Stomach smooth muscle (tissue), 2 donors: ENCODE data around the gene CX3CL1.
"Not testable (repeated sequence)": the region's sequence is repeated elsewhere in the genome, so short reads cannot be mapped to it uniquely, and the experiment has no call there.

ENCODE experiments used
- H3K27ac ChIP-seq: one replicate; pipeline ENCODE4 v1.7.0; 2013; ENCODE audit warnings: mild to moderate bottlenecking, low read length, inconsistent platforms
- H3K27me3 ChIP-seq, 2 donors: one replicate each; pipeline ENCODE4 v1.7.0; 2013; ENCODE audit warnings: low read length in 2 of 2; ENCODE audit not compliant: insufficient read depth in 2 of 2, control insufficient read depth in 1 of 2
- H3K36me3 ChIP-seq, 2 donors: one replicate each; pipeline ENCODE4 v1.7.0; 2013; ENCODE audit warnings: low read length in 2 of 2; ENCODE audit not compliant: control insufficient read depth in 2 of 2, insufficient read depth in 2 of 2
- H3K4me1 ChIP-seq: one replicate; pipeline ENCODE4 v1.7.0; 2013; ENCODE audit warnings: low read length; ENCODE audit not compliant: control insufficient read depth, insufficient read depth
- H3K4me3 ChIP-seq, 2 donors: one replicate each; pipeline ENCODE4 v1.7.0; 2013; ENCODE audit warnings: low read length in 2 of 2
- H3K9ac ChIP-seq, 2 donors: one replicate each; pipeline ENCODE4 v1.7.0; 2013; ENCODE audit warnings: low read length in 2 of 2, mild to moderate bottlenecking in 1 of 2
- H3K9me3 ChIP-seq, 2 donors: one replicate each; pipeline ENCODE4 v1.7.0; 2013; ENCODE audit warnings: low read length in 2 of 2; ENCODE audit not compliant: control insufficient read depth in 2 of 2
- donor health status: healthy.
- donor health status: Pancreatic carcinoma.

Gene CX3CL1

GRCh38 chr16:57343221-57343620 lies 29.1 kb upstream of the CX3CL1 start:
- Histone ChIP-seq H3K9ac (no peak overlapping the region), H3K36me3 (no peaks in the 10 kb centered on the region), H3K4me1 (no peaks in the 10 kb centered on the region), H3K27me3 (peaks cover 0 to 2% of the 10 kb centered on the region in 2 donors), H3K4me3 (no peak overlapping the region), H3K27ac (no peak overlapping the region), H3K9me3 (peaks cover 0 to 3% of the 10 kb centered on the region in 2 donors)

GRCh38 chr16:57344094-57344493 lies 28.2 kb upstream of the CX3CL1 start:
- not testable (repeated sequence) for H3K9ac ChIP-seq, H3K4me3 ChIP-seq, H3K9me3 ChIP-seq, H3K4me1 ChIP-seq, H3K36me3 ChIP-seq, H3K27ac ChIP-seq, H3K27me3 ChIP-seq

GRCh38 chr16:57345021-57345420 lies 27.3 kb upstream of the CX3CL1 start:
- peaks cover 0 to 2% of the 10 kb centered on the region in 2 donors for H3K27me3 ChIP-seq
- no peak overlapping the region for H3K9ac ChIP-seq
- no peak overlapping the region for H3K27ac ChIP-seq
- H3K4me1 ChIP-seq, result no peaks in the 10 kb centered on the region
- no peak overlapping the region for H3K4me3 ChIP-seq
- no peaks in the 10 kb centered on the region for H3K36me3 ChIP-seq
- H3K9me3 ChIP-seq, result peaks cover 0 to 3% of the 10 kb centered on the region in 2 donors

- Histone ChIP-seq H3K27me3 (peaks cover 0 to 2% of the 10 kb centered on the region in 2 donors), H3K27ac (no peak overlapping the region), H3K9ac (no peak overlapping the region), H3K9me3 (peaks cover 0 to 3% of the 10 kb centered on the region in 2 donors), H3K4me3 (no peak overlapping the region), H3K36me3 (no peaks in the 10 kb centered on the region), H3K4me1 (no peaks in the 10 kb centered on the region)
Measured at GRCh38 chr16:57345666-57346204, 26.6 kb upstream of the CX3CL1 start.

- H3K4me1 ChIP-seq, result no peaks in the 10 kb centered on the region
- no peaks in the 10 kb centered on the region for H3K36me3 ChIP-seq
- H3K4me3 ChIP-seq, result no peak overlapping the region
- H3K27ac ChIP-seq, result no peak overlapping the region
- no peaks in the 10 kb centered on the region for H3K27me3 ChIP-seq
- peaks cover 0 to 3% of the 10 kb centered on the region in 2 donors for H3K9me3 ChIP-seq
- H3K9ac ChIP-seq, result no peak overlapping the region
Measured at GRCh38 chr16:57347858-57348257, 24.4 kb upstream of the CX3CL1 start.

GRCh38 chr16:57348327-57348726 lies 24.0 kb upstream of the CX3CL1 start:
- Histone ChIP-seq H3K27me3 (no peaks in the 10 kb centered on the region), H3K27ac (no peak overlapping the region), H3K4me3 (no peak overlapping the region), H3K9ac (no peak overlapping the region), H3K4me1 (no peaks in the 10 kb centered on the region), H3K36me3 (no peaks in the 10 kb centered on the region), H3K9me3 (peaks cover 0 to 3% of the 10 kb centered on the region in 2 donors)

GRCh38 chr16:57349212-57350031 lies 22.9 kb upstream of the CX3CL1 start:
- H3K27me3 ChIP-seq, result no peaks in the 10 kb centered on the region
- no peaks in the 10 kb centered on the region for H3K36me3 ChIP-seq
- H3K27ac ChIP-seq, result no peak overlapping the region
- no peaks in the 10 kb centered on the region for H3K4me1 ChIP-seq
- H3K9me3 ChIP-seq, result peaks cover 0 to 3% of the 10 kb centered on the region in 2 donors
- no peak overlapping the region for H3K4me3 ChIP-seq
- no peak overlapping the region for H3K9ac ChIP-seq

GRCh38 chr16:57352636-57353047 lies 19.6 kb upstream of the CX3CL1 start:
- H3K27me3 ChIP-seq, result no peaks in the 10 kb centered on the region
- no peak overlapping the region for H3K27ac ChIP-seq
- H3K9me3 ChIP-seq, result no peaks in the 10 kb centered on the region
- no peaks in the 10 kb centered on the region for H3K36me3 ChIP-seq
- no peaks in the 10 kb centered on the region for H3K4me1 ChIP-seq
- H3K4me3 ChIP-seq, result no peak overlapping the region
- H3K9ac ChIP-seq, result no peak overlapping the region

- H3K4me1 ChIP-seq, result no peaks in the 10 kb centered on the region
- H3K9me3 ChIP-seq, result no peaks in the 10 kb centered on the region
- H3K27me3 ChIP-seq, result no peaks in the 10 kb centered on the region
- H3K27ac ChIP-seq, result no peak overlapping the region
- no peaks in the 10 kb centered on the region for H3K36me3 ChIP-seq
- no peak overlapping the region for H3K9ac ChIP-seq
- H3K4me3 ChIP-seq, result no peak overlapping the region
Measured at GRCh38 chr16:57354311-57354710, 18.0 kb upstream of the CX3CL1 start.

- H3K36me3 ChIP-seq, result no peaks in the 10 kb centered on the region
- no peak overlapping the region for H3K27ac ChIP-seq
- H3K9ac ChIP-seq, result no peak overlapping the region
- no peaks in the 10 kb centered on the region for H3K27me3 ChIP-seq
- no peaks in the 10 kb centered on the region for H3K9me3 ChIP-seq
- no peak overlapping the region for H3K4me3 ChIP-seq
- H3K4me1 ChIP-seq, result no peaks in the 10 kb centered on the region
Measured at GRCh38 chr16:57355898-57356414, 16.3 kb upstream of the CX3CL1 start.

- Histone ChIP-seq H3K9me3 (no peaks in the 10 kb centered on the region), H3K4me3 (no peak overlapping the region), H3K27me3 (no peaks in the 10 kb centered on the region), H3K4me1 (no peaks in the 10 kb centered on the region), H3K36me3 (no peaks in the 10 kb centered on the region), H3K9ac (no peak overlapping the region), H3K27ac (no peak overlapping the region)
Measured at GRCh38 chr16:57356547-57356946, 15.7 kb upstream of the CX3CL1 start.
